IPS-NIHi11 (cell line): ENCODE measurements around the gene MAML3.
A peak's percentile ranks its signal among the peaks of the same experiment; 100 is the strongest.

Source experiments
- DNase-seq: peaks from one replicate; pipeline ENCODE4 v3.0.0; 2012; ENCODE audit warnings: mixed read lengths, low spot score

The MAML3 gene

GRCh38 chr4:139808808-139809756, 344.9 kb downstream of the MAML3 start:
- DNase-seq: peak; percentile 29

- no peak for DNase-seq
Observed at GRCh38 chr4:139808381-139808807, 345.6 kb downstream of the MAML3 start.

GRCh38 chr4:139807483-139807882, 346.5 kb downstream of the MAML3 start:
- DNase-seq: no peak

GRCh38 chr4:139806929-139807328, 347.1 kb downstream of the MAML3 start:
- no peak for DNase-seq

- DNase-seq: no peak
Observed at GRCh38 chr4:139802931-139803330, 351.1 kb downstream of the MAML3 start.

- no peak for DNase-seq
Observed at GRCh38 chr4:139802488-139802887, 351.5 kb downstream of the MAML3 start.

- no peak for DNase-seq
Observed at GRCh38 chr4:139801895-139802294, 352.1 kb downstream of the MAML3 start.

- no peak for DNase-seq
Observed at GRCh38 chr4:139800082-139800481, 353.9 kb downstream of the MAML3 start.

- DNase-seq: no peak
Observed at GRCh38 chr4:139799615-139800014, 354.4 kb downstream of the MAML3 start.

GRCh38 chr4:139798456-139798855, 355.5 kb downstream of the MAML3 start:
- no peak for DNase-seq

GRCh38 chr4:139797287-139797686, 356.7 kb downstream of the MAML3 start:
- DNase-seq: no peak

GRCh38 chr4:139795527-139796314, 358.3 kb downstream of the MAML3 start:
- no peak for DNase-seq

- DNase-seq: no peak
Observed at GRCh38 chr4:139794158-139794954, 359.6 kb downstream of the MAML3 start.

GRCh38 chr4:139791681-139792080, 362.3 kb downstream of the MAML3 start:
- DNase-seq: no peak

- DNase-seq: no peak
Observed at GRCh38 chr4:139790291-139790690, 363.7 kb downstream of the MAML3 start.

GRCh38 chr4:139789096-139789654, 364.8 kb downstream of the MAML3 start:
- DNase-seq: no peak

GRCh38 chr4:139786494-139787354, 367.3 kb downstream of the MAML3 start:
- no peak for DNase-seq

GRCh38 chr4:139785356-139785755, 368.6 kb downstream of the MAML3 start:
- DNase-seq: no peak

GRCh38 chr4:139783741-139784484, 370.1 kb downstream of the MAML3 start:
- DNase-seq: no peak

GRCh38 chr4:139782926-139783522, 371.0 kb downstream of the MAML3 start:
- DNase-seq: no peak
